VCaP (cell line): ENCODE results near the gene MPZL1.

ENCODE experiments used
- H3K27ac ChIP-seq: fragments of 450-650 bp; 2 replicates; pipeline ENCODE4 v1.5.1; 2017
- CTCF ChIP-seq: fragments of 450-650 bp; conservative IDR thresholded peaks from 2 replicates; pipeline ENCODE4 v1.5.1; 2017; ENCODE audit warnings: mild to moderate bottlenecking, moderate library complexity

Gene MPZL1

GRCh38 chr1:167683641-167684502 is 37.9 kb upstream of the MPZL1 start:
- H3K27ac ChIP-seq = no peak overlapping the region

DNA sequence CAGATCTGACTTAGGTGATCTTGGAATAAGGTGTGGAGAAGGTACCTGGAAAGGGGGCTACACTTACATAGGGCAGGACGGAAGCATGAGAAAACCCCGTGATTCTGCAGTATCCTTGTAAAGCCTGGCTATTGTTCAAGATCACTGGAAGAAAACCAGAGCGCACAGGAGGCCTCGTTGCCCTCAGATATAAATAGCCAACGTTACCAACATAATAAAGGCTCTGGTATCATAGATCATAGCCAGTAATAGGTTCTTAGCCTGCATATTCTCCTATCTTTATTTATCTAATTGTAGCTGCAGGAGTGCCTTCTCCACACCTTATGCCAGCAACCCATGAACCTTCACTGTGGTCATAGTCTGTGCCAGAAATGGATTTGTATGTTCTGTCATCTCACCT is 35.9 kb upstream of the MPZL1 start:
- TF ChIP-seq CTCF = no peak
- H3K27ac ChIP-seq = no peak overlapping the region

More at GRCh38 chr1:167683641-167684502, 37.9 kb upstream of the MPZL1 start:
- TF ChIP-seq CTCF = no peak

- TF ChIP-seq CTCF = peak; percentile 90
Observed at GRCh38 chr1:167687919-167688519, 33.8 kb upstream of the MPZL1 start.

DNA sequence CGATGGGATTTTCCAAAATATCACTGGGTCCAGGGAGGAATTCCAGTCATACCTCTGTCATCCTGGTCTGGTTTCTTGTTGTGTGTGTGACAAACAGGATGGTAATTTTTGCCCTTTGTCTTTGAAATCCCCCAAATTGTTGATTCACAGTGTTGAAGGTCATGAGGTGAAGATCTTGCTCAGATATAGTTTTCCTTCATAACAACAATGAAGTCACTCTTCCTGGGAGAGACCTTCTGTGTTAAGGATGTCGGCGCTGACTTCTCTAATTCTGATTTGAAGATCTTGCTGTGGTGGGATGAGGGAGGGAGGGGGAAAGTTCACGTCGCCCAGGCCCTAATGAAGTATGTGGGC is 32.2 kb upstream of the MPZL1 start:
- TF ChIP-seq CTCF = no peak
- no peak overlapping the region for H3K27ac ChIP-seq

More at GRCh38 chr1:167687919-167688519, 33.8 kb upstream of the MPZL1 start:
- H3K27ac ChIP-seq = no peak overlapping the region

GRCh38 chr1:167690053-167690452 is 31.7 kb upstream of the MPZL1 start:
- H3K27ac ChIP-seq = no peak overlapping the region
- TF ChIP-seq CTCF = no peak

DNA sequence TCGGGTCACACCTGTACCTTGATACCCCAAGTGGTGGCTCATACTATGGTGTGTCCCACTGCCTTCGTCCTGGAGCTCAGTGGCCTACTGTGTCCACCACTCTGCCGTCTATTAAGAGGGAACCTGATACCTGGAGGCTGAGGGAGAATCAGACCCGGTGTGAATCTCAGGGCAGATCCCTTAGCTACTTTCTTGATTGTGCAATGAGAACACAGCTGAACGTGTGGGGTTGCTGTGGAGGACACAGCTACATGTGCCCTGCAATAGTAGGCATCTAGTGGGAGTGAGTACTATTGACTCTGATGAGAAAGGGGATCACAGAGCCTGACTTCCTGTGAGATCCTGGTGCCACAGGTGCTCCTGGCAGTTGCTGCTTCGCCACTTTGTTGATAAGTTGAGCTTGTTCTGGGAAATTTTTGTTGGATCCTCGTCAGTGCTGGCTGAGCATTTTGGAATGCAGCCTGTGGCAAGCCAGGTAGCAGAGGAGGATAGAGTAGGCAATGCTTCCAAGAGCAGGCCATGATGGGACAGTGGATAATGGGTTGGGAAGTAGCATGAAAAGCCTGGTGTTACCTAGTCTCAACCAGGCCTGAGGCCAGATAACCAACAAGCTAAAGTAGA is 28.2 kb upstream of the MPZL1 start:
- H3K27ac ChIP-seq = no peak overlapping the region
- TF ChIP-seq CTCF = no peak

- no peak for TF ChIP-seq CTCF
- no peak overlapping the region for H3K27ac ChIP-seq
Observed at GRCh38 chr1:167694691-167695090, 27.1 kb upstream of the MPZL1 start.
